G401.6 (cell line): ENCODE data around the gene ASTN1.
"Not testable (repeated sequence)": the region's sequence is repeated elsewhere in the genome, so short reads cannot be mapped to it uniquely, and the experiment has no call there.

Experiments used
- FAIRE-seq: peaks from 2 replicates; lab custom pipeline; 2012; peaks lifted over from hg19 to GRCh38; lab: Jason Lieb, UNC

The ASTN1 gene

DNA sequence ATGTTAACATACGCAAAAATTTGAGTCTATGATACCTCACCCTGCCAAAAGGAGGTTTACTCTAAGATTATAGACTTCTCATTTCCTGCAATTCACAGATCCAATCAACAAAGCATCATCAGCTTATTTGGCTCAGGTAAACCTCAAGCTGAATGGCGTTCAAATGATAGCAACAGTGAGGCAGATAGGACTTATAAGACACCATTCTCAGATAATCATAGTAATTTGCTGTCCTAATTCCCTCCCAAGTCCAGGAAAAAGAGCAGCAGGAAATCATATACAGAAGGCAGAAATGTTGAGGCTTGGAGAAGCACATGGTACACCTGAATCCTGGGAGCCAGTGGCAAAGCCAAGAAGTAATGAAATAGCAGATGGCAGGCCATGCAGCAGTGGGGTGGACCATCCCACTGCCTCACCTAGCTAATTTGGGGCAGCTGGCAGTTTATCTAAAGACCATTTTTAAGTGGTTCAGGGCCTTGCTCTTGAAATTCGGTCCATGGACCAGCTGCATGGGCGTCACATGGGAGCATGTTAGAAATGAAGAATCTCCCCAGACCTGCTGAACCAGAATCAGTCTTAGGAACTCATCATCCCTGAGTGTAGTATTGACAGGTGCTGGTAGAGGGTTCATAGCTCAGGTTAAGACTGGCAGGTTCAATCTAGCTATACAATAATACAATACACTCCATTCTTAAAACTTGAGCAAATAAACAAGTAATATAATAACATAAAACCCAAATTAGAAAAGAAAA, 57.7 kb downstream of the ASTN1 start:
- no peak for FAIRE-seq

DNA sequence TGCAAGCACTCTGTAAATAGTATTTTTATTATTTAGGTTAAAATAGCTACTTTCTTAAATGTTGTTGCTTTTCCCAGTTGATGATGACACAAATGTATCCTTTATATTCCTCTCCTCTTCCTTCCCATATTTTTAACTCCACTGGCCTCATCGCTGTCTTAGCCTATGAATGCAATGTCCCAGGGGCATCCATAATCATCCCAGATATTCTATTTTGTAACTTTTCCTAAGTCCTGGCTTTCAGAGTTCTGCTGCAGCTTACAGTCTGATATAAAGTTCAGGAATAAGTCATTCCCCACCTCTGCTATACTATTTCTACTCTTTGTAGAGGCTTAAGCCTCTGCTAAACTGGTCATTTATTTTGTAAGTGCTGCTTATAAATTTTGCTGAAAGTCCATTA, 58.3 kb downstream of the ASTN1 start:
- no peak for FAIRE-seq

DNA sequence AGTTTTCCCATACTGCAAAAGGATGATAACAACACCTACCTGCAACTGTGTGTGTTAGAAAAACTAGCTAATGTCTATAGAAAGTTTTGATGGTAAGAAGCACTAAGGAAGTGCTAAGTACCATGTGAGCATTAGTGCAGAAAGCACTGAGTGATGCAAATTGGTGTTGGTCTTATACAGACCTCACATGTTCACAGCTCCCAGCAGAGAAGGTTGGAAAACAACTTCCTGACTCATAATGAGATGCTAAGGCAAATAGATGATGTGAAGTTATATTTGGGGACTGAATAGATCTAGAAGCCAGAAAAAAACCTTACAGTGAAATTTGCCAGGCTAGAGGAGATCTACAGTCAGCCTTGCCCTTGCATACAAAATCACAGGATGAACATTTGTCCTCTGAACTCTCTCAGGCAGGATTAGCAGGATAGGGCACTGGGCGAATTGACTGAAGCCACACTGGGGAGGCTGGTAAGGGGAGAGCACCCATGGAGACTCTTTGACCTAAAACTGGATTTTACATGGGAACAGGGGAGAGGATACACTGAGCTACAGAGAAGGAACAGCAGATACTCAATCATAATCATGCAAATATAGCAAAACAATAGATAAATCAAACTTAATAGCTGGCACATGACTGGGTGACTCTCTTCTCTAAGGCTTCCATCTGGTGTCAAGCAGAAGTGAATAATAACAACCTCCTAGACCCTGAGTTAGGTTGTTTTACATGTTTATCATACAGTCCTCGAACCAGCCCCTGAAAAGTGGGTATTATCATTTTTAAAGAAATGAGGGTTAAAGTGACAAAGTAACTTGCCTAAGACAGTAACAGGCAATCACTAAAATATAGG, 61.3 kb downstream of the ASTN1 start:
- FAIRE-seq: no peak

DNA sequence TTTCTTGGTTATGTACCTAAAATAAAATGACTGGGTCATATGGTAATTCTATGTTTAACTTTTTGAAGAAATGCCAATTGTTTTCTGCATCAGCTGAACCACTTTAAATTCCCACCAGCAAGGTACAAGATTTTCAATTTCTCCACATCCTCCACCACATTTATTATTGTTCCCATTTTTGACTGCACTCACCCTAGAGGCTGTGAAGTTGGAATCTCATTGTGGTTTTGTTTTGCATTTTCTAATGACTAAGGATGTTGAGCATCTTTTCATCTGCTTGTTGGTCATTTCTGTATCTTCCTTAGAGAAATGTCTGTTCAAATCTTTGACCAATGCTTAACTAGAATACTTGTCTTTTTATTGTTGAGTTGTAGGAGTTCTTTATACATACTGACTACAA, 72.5 kb downstream of the ASTN1 start:
- FAIRE-seq: no peak

DNA sequence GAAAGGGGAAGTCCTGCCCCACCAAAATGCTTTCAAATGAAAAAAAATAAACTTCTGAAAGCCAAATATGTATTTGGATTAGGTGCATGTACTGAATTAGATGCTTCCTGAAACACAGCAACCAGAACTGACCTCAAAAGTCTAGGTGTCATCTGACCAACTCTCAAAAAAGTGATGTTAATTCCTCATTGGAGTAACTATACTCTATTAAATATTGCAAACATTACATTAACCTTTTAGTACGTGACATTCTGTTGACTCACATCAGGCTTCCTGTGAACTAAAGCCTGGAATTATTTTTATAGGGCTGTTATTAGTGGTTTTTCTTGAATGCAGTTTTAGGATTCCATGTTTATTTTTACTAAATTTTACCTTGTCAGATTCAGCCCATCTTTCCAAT, 73.5 kb downstream of the ASTN1 start:
- FAIRE-seq: no peak

DNA sequence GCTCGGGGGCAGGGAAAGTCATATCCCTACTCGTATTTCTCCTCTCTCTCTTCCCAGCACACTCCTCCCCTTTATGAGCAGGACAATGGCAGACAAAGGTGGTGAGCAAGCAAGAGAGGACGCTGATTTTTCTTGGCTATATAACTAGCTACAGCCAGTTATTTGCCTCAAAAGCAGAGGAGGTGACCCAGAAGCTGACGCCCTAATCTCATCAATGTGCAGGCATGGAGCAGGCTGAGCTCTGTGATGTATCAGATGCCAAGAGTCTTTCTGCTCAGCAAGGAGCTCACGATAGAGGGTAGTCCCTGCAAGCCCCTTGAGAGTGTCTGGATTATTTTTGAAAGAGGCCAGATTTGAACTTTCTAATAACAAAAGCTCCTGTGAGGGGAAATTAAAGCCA, 75.5 kb downstream of the ASTN1 start:
- FAIRE-seq: no peak

DNA sequence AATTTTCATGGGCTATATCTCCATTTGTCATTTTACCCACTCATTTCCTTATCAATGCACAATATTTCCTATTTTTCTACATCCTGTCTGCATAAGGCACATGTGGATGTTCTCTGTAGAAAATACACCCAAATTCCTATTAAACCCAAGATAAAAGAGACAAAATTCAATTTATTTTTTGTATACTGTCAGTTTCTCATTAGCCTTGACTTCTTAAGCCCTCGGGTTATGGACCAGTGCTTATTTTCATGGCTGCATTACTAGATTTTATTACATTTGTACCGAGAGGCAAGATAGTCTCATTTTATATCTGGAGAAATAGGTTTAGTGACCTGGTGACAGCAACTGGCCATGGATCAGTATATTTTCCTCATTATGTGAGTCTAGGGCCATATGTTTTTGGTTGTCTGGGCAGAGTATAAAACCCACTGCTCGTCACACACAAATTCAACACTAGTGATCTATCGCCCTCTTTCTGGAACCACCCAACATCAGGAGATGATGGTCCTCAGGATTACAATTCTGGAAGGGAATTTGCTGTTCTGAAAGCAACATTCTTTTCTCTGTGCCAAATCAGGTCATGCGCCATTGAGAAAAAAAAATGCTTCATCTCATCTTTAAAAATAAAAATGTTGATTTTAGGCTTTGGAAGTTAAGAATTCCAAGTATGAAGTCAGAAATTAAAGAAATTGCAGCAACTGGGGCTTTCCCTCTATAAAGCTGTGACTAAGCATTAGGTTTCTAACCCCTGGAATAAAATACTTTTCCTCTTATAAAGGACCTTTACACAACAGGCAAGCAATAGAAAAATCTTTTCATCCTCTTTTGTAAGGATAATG, 81.4 kb downstream of the ASTN1 start:
- no peak for FAIRE-seq

DNA sequence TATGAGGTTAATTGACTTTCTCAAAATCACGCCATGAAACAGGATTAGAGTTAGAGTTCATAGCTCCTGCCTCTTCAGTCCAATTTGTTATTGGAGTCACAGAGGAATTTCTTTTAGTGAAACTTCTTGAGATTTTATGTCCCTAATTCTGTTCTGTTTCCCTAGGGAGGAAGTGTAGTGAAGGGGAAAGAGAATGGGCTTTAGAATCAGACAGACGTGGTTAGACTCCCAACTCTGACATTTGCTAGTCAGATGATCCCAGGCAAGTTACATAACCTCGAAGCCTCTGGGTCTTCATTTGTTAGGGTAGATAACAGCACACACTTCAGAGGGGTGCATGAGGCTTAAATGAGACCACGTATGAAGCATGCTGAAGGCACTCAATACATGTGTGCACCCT, 83.9 kb downstream of the ASTN1 start:
- no peak for FAIRE-seq

DNA sequence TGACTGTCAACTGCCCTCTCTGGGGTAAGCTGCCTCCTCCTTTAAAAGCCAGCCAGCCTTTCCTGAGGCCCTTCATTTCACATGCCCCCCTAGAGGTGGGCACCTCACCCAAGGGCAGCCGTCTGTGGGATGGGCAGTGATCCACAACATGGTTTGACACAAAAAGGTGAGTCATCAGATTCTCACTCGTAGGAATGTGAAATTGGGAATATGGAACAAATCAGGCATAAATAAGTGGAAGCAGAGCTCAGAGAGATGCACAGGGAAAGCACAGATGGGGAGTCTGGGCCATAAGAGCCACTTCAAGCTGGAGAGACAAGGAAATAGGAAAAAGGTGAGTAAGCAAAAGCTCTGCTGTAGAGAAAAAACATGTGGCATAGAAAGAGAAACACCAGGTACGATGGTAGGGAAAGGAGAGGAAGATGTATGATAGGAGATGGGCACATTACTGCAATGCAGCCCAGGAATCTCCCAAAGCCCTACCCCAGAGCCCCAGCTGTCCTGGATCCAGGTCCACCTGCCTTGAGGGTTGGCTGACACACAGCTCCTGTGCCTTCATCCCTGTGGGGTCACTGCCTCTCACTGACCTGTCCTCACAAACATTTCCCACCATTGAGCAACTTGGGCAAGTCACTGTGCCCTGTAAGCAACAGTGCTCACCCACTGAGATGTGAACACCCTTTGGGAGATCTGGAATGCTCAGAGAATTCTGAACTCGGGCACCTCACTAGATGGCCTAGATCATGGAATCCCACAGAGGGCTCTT, 86.6 kb downstream of the ASTN1 start:
- no peak for FAIRE-seq

DNA sequence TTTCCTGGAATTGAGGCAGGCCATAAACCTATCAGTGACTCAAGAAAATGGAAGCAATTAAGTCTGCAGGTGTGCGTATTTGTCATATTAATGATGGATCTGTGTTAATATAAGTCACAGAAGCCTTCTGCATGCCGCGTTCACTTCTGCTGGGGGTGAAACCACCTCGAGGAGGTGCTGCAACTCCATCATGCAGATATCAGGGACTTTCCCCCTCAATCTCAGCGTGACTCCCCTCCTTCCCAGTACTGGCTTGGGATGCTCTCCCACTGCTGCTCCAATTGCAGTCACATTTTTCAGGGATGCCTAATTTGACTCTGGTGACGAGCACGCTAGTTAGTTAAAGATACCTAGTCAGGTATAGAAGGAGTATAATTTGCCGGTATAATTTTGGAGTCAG, 87.5 kb downstream of the ASTN1 start:
- FAIRE-seq: no peak

DNA sequence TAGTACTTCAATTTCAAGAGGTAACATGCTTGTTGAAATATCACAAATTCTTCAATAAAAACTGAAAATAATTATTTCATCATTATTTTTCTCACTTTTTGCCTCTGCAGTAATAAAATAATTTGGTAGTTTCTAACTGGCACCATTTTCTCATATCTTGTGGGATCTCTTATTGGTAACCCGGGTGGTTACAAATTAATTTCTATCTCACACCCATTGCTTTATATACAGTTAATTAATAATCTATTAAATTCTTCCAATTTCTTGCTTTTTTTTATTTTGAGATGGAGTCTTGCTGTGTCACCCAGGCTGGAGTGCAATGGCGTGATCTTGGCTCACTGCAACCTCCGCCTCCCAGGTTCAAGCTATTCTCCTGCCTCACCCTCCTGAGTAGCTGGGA, 89.7 kb downstream of the ASTN1 start:
- not testable (repeated sequence) for FAIRE-seq

DNA sequence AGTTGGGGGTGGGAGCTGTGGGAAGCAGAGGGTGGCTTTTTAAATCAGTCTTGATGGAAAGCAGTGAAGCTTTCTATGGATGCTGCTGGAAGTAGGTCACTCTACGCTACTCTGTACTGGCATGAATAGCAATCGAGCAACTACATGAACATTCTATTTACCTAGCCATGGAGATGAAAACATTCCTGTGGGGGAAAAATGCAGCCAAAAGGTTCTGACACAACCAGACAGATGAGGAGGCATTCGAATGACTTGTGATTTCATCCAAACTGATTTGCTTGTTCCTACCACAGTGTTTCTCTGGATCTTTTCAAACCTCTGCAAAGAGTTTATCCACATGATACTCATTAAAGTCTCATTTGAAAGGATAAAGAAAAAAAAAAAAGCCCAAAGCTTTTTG, 95.0 kb downstream of the ASTN1 start:
- FAIRE-seq: no peak

DNA sequence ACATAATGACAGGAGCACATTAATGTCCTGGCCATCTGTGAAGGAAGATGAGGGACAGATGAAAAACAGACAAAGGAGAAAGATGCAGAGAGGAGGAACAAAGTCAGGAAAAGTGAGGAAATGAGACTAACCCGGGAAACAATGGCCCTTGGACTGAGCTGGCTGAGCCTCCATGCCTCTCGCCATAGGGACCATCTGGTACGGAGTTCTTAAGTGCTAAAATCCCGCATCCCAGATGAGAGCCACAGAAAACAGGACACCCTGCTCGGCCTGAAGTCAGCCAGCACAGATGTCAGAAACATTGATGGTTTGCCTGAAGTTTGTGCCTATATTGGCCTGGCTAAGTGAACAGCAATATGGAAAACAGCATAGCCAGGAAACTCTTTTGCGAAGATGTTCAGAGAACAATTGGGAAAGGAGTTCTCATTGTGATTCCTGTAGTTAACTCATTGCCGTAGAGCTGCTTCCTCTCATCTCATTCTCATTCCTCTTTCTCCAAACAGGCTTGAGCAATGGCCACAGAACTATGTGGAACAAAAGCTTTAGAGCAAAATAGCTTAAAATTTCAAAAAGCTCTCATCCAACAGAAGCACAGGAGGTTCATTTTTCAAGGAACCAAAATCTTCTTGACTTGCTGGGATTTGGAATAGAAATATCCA, 96.6 kb downstream of the ASTN1 start:
- no peak for FAIRE-seq

DNA sequence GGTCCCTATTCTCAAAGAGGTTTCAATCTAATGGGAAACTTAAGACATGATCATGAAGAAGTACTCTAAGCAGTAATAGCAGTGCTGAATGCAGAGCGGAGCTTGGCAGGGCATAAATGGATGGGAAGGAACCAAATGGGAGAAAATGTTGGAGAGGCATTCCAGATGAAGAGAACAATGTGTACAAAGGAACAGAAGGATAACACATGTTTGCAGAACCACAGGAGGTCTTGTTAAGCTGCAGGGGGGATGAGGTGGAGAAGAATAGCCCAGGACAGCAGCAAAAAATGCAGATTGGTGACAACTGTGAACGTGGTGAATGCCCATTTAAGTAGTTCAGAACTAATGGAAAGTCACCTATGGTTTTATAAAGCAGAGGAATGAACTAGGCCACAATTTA, 99.1 kb downstream of the ASTN1 start:
- FAIRE-seq: no peak

DNA sequence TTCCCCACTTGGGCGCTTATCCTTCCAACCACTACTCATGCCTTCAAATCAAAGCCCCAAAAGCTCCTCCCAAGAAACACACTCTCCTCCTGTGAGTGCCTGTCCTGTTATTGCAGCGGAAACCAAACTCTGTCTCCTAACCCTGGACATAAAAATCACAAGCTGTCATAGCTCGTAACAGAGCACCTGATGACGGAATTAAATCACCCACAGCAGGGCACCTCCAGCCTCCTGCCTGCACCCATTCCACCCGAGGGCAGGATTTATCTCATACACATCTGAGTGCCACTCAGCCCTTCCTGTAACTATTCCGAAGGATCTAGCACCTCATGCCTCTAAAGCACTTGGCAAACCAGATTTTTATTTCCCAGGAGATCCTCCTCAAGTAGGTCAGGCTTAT, 100.9 kb downstream of the ASTN1 start:
- no peak for FAIRE-seq

DNA sequence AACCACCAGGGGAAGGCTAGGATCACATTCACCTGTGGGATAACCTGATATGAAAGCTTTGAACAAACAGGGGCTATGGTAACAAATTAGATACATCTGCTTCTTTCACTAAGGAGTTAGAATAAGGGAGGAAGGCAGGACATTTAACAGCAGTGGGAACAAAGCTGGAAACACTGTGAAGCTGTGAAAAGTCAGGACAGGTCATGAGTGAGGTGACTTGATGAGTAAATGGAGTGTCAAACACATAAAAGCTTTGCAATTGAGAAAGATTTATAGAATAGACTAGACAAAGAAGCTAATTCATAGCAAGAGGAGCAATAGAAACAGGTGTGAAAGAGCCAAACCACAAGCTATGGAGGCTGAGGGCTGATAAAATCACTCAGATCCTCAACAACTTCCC, 110.0 kb downstream of the ASTN1 start:
- no peak for FAIRE-seq

DNA sequence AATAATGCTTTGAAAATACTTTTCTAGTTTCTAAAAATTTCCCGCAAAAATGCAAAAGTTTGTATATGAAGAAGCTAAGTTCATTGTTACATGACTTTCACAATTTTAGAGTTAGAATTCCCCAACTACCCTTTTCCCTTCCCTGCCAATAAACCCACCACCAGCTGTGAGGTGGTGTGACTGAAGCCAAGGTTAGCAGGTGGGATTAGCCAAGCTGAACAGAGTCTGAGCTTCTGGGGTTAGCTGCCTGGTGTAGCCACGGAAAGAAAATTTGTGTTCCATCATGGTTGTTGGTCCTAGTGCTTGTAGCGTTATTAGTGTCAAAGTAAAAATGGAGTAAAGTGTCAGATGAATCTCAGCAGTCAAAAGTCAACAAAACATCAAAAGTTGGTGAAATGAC, 110.9 kb downstream of the ASTN1 start:
- no peak for FAIRE-seq

DNA sequence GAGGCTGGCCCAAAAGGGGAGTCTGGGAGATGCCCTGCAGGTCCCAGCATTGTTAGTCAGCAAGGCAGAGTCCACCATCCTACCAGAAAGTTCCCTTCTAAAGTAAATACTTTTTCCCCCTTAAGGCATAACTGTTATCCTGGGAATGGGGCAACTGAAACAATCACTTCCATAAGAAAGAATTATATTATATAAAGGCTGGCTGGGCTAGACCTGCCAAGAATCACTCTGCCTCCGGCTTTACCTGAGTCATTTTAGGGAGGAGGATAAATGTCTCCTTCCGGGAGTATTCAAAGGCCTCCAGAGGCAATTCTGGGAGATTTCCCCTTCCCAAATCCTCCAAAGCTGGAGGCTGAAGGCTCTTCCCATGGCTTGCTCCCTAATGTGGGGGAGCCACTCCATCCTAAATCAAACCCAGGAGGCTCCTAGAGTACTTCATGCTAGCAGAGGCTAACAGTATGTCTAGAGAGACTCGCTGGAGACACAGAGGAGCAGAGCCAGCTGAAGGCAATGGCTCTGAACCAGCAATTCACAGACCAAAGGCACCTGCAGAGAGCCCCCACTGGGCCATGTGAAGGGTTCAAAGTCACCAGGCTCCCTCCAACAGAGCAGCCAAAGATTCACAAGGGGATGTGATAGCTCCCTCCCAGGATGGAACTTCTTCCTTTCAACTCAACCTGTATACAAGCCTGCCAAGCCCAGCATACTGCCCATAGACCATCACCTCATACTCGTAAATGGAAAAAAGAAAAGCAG, 116.0 kb downstream of the ASTN1 start:
- no peak for FAIRE-seq

DNA sequence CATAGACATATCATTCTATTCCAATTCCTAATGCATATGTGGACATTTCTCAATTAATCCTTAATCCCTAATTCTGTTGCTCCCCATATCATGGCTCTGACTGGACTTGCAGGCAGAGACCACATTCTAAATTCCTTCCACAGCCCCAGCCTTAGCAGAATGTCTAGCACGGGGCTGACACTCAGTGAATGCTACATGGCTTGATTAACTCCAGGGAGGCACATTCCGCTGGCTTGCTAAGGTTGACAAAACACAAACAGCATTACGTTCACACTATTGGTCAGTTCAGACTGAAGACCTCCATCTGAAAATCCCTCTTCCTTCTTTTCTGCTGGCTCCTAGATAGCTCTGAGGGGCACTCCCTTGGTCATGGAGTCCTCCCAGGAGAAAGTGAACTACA, 119.4 kb downstream of the ASTN1 start:
- FAIRE-seq: no peak

DNA sequence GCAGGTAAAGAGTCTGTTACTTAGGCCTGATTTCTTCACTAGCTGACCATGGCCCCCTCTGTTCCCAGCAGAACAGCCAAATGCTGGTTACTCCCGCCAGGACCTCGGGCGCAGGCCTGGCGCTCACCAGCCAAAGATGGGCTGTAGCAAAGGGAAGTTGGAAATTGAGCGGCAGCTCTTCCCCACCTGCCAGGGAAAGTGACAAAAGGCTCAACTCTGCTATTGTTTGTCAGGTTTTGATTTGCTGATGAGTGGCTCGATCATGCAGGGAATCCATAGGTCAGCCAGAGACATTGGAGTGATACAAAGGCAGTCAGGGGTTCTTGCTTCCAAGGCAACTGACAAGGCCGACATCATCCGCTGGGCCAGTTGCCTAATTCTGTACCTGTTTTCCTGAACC, 120.1 kb downstream of the ASTN1 start:
- FAIRE-seq: no peak

DNA sequence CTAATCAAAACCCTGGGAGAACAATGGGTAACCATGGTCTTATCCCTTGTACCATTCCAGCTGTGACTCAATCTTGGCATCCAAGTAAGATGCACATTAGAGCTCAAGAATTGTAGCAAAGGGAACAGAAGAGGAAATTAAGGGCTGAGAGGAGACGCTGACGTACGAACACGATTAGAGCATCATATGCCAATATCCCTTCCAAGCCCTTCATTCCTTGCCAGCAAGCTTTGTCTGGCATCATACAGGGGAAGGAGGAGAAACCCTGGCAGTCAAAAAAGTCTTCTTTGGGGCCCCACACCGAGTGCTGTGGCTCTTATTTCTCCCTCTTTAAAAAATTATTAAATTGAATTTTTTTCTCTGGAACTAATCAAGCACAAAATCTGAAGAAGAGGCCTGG, 120.9 kb downstream of the ASTN1 start:
- no peak for FAIRE-seq
